Parathyroid adenoma (tissue), 2 donors: ENCODE results near the gene AFF1.

Experiments
- H2AFZ ChIP-seq: fragments of 300-600 bp; sonication (generic); one replicate; pipeline ENCODE4 v1.7.0; 2017; ENCODE audit warnings: antibody characterized with exemption, mild to moderate bottlenecking
- H3K27ac ChIP-seq: fragments of 300-600 bp; sonication (generic); one replicate; pipeline ENCODE4 v1.7.0; 2017
- H3K27me3 ChIP-seq: fragments of 300-600 bp; sonication (generic); one replicate; pipeline ENCODE4 v1.7.0; 2017; ENCODE audit warnings: low read length; ENCODE audit not compliant: control insufficient read depth, insufficient read depth
- H3K36me3 ChIP-seq: fragments of 300-600 bp; sonication (generic); one replicate; pipeline ENCODE4 v1.7.0; 2017; ENCODE audit warnings: low read length; ENCODE audit not compliant: control insufficient read depth, insufficient read depth
- H3K4me1 ChIP-seq: fragments of 300-600 bp; sonication (generic); one replicate; pipeline ENCODE4 v1.7.0; 2017; ENCODE audit warnings: control low read depth
- H3K4me2 ChIP-seq: fragments of 300-600 bp; sonication (generic); one replicate; pipeline ENCODE4 v1.7.0; 2017; ENCODE audit warnings: low read length
- H3K4me3 ChIP-seq: fragments of 300-600 bp; sonication (generic); one replicate; pipeline ENCODE4 v1.7.0; 2017; ENCODE audit warnings: low read depth, low read length
- H3K79me2 ChIP-seq: fragments of 300-600 bp; sonication (generic); one replicate; pipeline ENCODE4 v1.7.0; 2017; ENCODE audit warnings: control low read depth
- H3K9ac ChIP-seq: fragments of 300-600 bp; sonication (generic); one replicate; pipeline ENCODE4 v1.7.0; 2017; ENCODE audit warnings: mild to moderate bottlenecking
- H3K9me3 ChIP-seq: fragments of 300-600 bp; sonication (generic); one replicate; pipeline ENCODE4 v1.7.0; 2017; ENCODE audit warnings: low read length; ENCODE audit not compliant: control insufficient read depth
- CTCF ChIP-seq: fragments of 300-600 bp; sonication (generic); IDR thresholded peaks from one replicate; pipeline ENCODE4 v1.7.0; 2017; ENCODE audit warnings: antibody characterized with exemption, mild to moderate bottlenecking
- donor health status: primary hyperparathyroidism.

The AFF1 gene

GRCh38 chr4:87065021-87065420 is 130.2 kb downstream of the AFF1 start:
- Histone ChIP-seq H3K9me3 (no peaks in the 10 kb centered on the region), H3K4me2 (no peak overlapping the region), H3K9ac (no peak overlapping the region), H3K4me3 (no peak overlapping the region), H3K27ac (no peak overlapping the region), H2AFZ (no peak overlapping the region), H3K27me3 (no peaks in the 10 kb centered on the region), H3K79me2 (peaks cover 33% of the 10 kb centered on the region), H3K36me3 (no peaks in the 10 kb centered on the region), H3K4me1 (peaks cover 4% of the 10 kb centered on the region)
- TF ChIP-seq CTCF, result no peak

GRCh38 chr4:87066403-87067123 is 131.8 kb downstream of the AFF1 start:
- Histone ChIP-seq H3K4me2 (no peak overlapping the region), H3K9me3 (no peaks in the 10 kb centered on the region), H2AFZ (no peak overlapping the region), H3K27ac (no peak overlapping the region), H3K27me3 (no peaks in the 10 kb centered on the region), H3K9ac (no peak overlapping the region), H3K36me3 (no peaks in the 10 kb centered on the region), H3K4me1 (peaks cover 4% of the 10 kb centered on the region), H3K4me3 (no peak overlapping the region), H3K79me2 (peaks cover 32% of the 10 kb centered on the region)
- no peak for TF ChIP-seq CTCF

- H3K36me3 ChIP-seq, result no peaks in the 10 kb centered on the region
- no peak overlapping the region for H3K4me3 ChIP-seq
- H3K27ac ChIP-seq, result no peak overlapping the region
- no peak for TF ChIP-seq CTCF
- no peaks in the 10 kb centered on the region for H3K9me3 ChIP-seq
- H3K27me3 ChIP-seq, result no peaks in the 10 kb centered on the region
- H3K79me2 ChIP-seq, result peaks cover 30% of the 10 kb centered on the region
- H2AFZ ChIP-seq, result no peak overlapping the region
- H3K4me2 ChIP-seq, result no peak overlapping the region
- peaks cover 4% of the 10 kb centered on the region for H3K4me1 ChIP-seq
- H3K9ac ChIP-seq, result no peak overlapping the region
These were observed 132.5 kb downstream of the AFF1 start for GRCh38 chr4:87067124-87067885.

- no peaks in the 10 kb centered on the region for H3K36me3 ChIP-seq
- peaks cover 4% of the 10 kb centered on the region for H3K4me1 ChIP-seq
- no peak overlapping the region for H3K4me2 ChIP-seq
- no peak overlapping the region for H2AFZ ChIP-seq
- H3K27ac ChIP-seq, result no peak overlapping the region
- H3K9me3 ChIP-seq, result no peaks in the 10 kb centered on the region
- no peak overlapping the region for H3K9ac ChIP-seq
- no peak overlapping the region for H3K4me3 ChIP-seq
- no peaks in the 10 kb centered on the region for H3K27me3 ChIP-seq
- H3K79me2 ChIP-seq, result peaks cover 27% of the 10 kb centered on the region
- TF ChIP-seq CTCF, result no peak
These were observed 133.8 kb downstream of the AFF1 start for GRCh38 chr4:87068583-87069021.
